ENCODE results near the gene DTNB.

DNA sequence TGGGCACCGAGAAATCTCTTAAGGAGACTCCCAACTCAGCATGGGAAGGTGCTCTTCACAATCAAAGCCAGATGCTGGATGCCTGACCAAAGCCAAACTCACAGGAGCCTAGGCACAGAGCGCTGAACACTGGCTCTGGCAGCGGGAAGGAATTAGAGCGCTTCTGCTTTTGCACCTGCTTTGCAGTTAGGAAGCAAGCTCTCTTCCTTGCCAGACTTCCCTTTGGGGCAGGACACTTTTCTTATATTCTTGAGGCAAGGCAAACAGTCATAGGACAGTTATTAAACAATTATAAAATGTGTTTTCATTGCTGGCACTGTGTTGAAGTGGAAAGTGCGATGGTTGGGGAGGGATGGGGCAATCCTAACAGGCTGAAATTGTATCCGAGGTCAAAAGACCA is 252.1 kb downstream of the DTNB start:
- TF ChIP-seq, protein P1, sequence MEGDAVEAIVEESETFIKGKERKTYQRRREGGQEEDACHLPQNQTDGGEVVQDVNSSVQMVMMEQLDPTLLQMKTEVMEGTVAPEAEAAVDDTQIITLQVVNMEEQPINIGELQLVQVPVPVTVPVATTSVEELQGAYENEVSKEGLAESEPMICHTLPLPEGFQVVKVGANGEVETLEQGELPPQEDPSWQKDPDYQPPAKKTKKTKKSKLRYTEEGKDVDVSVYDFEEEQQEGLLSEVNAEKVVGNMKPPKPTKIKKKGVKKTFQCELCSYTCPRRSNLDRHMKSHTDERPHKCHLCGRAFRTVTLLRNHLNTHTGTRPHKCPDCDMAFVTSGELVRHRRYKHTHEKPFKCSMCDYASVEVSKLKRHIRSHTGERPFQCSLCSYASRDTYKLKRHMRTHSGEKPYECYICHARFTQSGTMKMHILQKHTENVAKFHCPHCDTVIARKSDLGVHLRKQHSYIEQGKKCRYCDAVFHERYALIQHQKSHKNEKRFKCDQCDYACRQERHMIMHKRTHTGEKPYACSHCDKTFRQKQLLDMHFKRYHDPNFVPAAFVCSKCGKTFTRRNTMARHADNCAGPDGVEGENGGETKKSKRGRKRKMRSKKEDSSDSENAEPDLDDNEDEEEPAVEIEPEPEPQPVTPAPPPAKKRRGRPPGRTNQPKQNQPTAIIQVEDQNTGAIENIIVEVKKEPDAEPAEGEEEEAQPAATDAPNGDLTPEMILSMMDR (IDR thresholded peaks at IDR 0.05) = no peak
- TF ChIP-seq EZH2 (IDR thresholded peaks at IDR 0.05; ENCODE audit: borderline replicate concordance, insufficient read depth, low read depth, low read length, poor library complexity, severe bottlenecking) = no peak

All from B cell (primary cell).